Activated naive CD4-positive, alpha-beta T cell treated with anti-CD3 and anti-CD28 coated beads, Interleukin-2, amount 50 U/mL, for 16 hours (primary cell): ENCODE measurements around the gene CLEC20A.

Source experiments
- DNase-seq: peaks from one replicate; pipeline ENCODE4 v3.0.0-alpha.2; 2020

The CLEC20A gene

DNA sequence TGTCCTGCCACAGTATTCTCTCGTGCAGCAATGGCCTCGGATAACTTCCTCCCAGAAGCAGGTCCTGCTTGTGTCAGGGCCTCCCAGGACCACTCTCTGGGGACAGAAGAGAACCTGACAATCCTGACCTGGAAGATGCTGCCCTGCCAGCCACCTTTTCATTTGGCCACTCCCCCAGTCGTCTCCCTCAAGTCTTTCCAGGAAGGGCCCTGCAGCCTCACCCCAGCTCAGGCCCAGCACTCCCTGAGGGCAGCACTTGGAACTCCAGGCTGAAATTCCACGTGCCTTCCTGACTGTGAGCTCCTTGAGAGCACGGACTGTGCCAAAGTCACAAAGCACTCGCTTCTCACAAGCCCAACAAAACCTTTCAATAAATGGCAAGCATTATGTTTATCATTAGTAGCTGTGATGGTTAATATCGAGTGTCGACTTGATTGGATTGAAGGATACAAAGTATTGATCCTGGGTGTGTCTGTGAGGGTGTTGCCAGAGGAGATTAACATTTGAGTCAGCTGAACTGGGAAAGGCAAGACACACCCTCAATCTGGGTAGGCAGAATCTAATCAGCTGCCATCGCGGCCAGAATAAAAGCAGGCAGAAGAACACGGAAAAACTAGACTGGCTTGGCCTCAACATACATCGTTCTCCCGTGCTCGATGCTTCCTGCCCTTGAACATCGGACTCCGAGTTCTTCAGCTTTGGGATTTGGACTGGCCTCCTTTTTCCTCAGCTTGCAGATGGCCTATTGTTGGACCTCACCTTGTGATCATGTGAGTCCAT, 2.3 kb upstream of the CLEC20A start:
- no peak for DNase-seq

DNA sequence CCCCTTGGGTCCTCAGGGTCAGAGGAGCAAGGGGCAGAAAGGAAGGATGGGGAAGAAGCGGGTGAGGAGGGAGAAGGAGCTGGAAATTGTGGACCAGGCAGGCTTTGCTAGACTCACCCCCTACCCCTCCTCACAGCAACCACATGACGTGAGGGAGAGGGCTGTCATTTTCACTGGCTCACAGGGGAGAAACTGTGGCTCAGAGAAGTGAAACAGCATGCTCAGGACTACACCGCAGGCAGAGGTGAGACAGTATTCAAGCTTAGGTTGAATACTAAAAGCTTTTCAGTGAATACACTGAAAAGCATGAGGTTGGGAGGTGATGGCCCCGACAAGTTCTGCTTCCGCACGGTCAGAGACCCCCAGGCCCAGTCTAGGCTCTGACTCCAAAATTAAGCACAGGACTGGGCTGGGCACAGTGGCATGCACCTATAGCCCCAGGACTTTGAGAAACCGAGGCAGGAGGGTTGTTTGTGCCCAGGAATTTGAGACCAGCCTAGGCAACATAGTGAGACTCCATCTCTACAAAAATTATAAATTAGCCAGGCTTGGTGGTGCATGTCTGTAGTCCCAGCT, 1.2 kb upstream of the CLEC20A start:
- no peak for DNase-seq

DNA sequence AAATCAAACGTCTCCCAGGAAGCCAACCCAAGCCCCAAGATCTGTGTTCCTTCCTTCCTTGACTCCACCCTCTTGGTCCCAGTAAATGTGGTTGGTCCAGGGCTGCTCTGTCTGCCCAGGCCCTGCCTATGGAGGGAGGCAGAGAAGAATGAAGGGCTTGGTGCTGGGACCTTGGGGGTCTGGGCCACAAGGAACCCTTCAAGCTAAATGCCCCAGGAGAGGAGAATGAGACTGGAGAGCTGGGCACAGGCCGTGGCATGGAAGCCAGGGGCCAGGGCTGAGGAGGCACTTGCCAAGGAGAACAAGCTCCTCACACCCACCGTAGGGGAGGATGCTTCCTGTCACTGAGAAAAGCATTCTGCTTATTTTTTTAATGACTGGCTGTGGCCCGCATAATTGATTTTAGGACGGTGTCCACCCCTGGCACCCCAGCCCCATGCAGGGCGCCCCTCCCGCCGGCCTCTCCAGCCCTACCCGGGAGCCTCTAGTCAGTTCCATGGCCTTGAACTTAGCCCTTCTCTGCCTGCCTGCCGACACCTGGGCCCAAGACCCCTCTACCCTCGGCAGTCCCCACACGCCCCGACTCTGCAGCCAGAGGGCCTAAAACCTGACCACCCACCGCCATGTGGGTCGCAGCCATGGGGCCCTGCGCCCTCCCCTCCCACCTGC, 889 bp downstream of the CLEC20A start:
- DNase-seq = no peak

DNA sequence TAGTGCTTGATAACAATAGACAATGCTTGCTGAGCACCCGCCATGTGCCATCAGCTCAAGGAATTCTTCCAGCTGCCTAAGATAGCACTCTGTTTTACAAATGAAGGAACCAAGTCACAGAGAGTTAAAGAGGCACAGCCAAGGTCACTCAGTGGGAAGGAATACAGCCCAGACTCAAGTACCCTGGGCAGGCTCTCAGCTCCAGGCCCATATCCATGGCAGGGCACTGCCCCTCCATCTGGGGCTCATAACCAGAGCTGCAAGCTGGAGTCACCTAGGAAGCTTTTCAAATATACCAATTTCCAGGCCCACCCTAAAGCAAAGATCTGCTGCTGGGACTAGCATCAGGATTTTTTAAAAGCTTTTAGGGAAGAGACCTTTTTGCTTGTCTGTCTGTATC, 1.6 kb downstream of the CLEC20A start:
- no peak for DNase-seq

DNA sequence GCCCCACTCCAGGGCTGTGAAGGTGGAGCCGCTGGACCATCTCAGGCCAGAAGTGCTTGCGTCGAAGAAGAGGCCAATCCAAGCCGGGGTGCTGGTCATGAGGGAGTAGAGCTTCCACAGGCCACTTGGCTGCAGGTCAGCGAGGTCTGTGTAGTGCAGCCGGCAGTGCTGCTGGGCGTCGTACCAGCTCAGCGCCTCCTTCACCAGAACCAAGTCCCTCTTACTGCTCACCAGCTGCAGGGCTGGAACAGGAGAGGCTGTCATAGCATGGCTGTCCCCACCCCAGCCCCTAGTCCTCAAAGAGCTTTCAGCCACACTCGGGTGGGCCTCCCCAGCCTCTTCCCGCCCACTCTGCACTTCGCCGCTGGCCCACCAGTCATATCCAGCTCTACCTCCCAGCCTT, 2.2 kb downstream of the CLEC20A start:
- DNase-seq = no peak

DNA sequence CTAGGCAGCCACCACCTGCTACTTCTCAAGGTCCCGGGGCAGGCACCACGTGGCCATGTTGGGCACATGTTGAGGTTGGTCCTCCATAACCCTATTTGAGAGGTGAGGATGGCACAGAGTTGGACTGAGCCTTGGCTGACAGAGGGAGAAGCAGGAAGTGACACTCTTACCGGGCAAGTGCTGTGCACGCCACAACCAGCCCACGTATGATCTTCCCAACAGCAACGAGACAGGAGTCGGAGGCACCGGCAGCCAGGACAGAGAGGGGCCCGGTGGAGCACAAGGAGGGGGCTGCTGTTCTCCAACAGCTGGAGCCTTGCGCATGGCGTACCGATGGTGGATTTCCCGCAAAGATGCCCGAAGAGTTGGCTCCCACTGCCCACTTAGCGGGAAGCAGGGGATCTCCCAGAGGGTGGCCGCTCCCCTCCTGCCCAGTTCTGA, 3.4 kb downstream of the CLEC20A start:
- no peak for DNase-seq

DNA sequence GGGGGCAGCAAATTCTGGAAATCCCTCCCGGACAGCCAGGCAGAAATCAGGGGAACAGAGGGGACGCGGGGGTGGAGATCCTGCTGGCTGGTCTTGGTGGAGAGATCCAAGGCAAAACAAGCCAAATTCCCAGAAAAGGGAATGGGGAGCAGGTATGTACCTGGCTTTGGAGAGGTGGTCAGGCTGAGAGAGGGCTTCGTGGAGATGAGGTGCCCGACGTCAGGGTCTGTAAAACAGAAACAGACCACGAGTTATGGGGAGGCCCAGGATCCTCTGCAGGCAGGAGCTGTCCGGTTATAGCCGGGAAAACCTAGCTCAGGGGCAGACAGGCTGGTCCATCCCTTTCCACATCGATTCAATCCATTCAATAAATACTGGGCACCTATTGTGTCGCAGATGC, 4.4 kb downstream of the CLEC20A start:
- DNase-seq = no peak

DNA sequence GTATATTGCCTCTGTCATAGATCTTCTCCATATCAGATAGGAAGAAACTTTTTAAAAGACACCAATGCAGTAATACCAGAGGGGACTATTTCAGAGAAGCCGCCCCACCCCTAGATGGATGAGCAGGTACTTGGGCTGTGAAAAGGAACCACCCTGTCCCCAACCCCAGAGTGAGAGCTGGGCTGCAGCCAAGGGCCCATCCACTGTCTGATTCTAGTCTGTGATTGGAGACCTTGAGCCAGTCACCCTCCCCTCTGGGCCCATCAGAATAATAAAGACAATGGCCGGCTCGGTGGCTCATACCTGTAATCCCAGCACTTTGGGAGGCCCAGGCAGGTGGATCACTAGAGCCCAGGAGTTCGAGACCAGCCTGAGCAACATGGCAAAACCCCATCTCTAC, 5.0 kb downstream of the CLEC20A start:
- no peak for DNase-seq

DNA sequence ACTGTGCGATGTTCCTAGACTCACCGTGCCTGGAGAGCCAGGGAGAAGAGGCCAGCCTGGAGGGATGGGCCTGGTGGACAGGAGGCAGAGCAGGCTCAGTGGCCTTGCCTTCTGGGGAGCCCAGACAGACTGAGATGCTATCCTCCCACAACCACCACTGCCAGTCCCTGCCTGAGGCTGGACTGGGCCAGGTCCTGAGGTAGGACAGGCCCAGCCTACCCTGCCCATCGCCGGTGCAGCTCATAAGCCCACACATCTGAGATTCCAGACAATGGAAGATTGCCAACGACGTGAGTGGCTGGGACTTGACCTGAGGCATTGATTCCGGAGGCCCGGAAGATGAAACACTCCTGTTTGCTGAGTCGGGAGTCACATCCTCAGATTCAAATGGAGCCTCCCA, 5.8 kb downstream of the CLEC20A start:
- no peak for DNase-seq

DNA sequence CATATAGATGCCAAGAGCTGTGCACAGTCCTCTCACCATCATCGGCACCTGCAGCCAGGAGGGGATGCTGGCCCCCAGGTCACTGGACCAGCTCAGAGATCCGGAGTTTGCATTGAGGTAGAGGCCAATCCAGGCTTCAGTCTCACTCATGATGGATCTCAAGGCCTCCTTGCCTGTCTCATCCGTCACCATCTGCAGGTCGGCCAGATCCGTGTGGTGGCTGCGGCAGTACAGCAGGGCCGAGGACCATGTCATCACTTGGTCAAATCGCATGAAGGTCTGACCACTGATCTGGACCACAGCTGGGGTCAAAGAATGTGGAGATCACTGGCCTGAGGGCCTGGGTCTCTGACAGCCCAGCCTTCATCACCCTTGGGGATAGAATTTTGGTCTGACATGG, 6.6 kb downstream of the CLEC20A start:
- no peak for DNase-seq

DNA sequence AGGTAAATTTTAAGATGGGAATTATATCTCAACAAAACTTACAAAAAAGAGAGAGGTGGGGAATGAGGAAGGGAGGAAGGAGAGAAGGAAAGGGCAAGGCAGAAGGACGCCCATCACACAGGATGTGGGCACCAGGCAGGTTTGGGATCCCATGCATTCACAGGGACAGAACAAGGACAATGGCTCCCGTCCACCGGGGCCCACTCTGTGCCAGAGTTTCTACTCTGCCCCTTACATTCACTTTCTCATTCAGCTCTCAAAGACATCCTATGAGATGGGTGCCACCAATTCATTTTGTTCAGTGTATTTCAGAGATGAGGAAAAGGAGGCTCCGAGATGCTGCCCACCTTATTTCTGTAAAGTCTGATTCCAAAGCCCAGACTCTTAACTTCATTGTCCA, 7.4 kb downstream of the CLEC20A start:
- DNase-seq = no peak

DNA sequence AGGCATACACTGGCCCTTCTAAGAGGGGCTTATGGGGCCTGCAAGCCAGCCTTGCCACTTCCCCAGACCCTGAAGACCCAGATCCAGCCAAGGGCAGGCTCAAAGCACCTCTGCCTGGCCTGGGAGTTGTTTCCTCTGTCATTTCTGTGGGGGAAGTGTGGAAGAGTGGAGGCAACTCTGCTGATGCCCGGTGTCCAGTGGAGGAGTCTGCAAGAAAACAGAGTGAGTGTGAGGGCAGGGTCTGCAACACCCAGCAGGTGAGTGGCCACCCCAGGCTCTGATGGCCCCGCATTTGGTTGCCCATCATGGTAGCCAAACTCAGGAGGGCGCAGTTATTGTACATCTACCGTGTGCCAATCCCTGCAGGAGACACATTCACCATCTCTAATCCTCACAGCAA, 8.4 kb downstream of the CLEC20A start:
- no peak for DNase-seq

DNA sequence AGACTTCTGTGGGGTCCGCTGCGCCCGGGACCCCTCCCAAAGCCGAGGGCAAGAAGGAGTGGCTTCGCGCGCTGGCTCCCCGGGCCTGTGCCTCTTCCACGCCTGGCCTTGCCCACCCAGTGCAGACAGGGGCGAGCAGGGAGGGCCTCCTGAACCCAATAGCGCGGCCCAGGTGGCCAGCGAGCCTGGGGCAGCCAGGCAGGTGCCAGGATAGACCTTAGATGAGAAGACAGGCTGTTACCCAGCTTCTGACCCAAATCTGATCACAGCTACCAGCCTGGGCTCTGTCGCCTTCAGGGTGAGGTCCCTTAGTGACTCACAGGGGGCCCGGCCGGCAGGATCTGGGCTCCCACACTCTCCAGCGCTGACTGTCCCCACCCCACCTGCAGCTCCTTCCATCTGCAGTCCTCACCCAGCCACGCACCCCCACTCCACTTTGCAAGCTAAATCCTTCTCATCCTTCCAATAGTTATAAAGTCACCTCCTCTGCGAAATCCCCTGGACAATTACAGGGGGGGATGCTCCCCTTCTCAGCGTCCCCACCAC, 9.6 kb downstream of the CLEC20A start:
- no peak for DNase-seq

DNA sequence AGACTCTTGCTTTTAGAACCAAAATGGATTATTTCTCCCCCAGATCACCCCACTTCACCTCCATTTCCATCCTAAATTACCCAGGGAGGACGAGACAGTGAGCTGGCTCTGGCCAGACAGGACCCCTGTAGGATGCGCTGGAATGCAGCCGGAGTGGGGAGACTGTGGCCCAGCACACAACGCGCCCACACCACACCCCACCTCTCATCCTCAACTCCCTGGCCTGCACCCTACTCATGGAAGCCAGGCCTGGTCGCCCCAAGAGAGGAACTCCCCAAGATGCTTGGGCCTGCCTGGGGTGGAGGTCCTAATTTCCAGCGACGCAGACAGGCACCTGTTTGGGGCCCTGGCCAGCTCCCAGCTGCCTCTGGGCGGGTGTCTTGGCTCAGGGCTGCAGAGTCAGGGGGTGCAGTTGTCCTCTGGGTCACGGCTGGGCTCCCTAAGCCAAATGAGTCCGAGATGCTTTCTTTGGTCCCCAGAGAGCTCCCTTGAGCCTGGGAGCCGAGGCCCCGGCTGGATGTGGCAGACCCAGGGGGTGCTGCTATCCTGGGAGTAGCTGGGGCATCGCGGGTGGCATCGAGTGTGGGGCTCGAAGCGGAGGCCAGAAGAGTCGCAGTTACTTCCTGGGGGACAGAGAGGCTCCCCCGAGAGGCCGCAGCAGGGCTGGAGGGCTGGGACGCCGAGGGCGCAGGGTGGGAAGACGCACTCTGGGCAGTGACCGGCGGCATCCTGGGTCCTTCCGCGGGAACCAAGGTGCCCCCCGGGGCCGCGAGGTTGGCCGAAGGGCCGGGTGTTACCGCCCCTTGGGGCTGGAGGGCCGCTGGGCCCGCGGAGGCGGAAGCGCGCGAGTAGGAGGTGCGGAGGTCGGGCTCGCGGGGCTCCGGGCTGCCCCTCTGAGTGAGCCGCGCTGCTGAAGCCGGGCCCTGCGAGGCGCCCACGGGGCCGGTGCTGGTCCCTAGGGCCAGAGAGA, 10.4 kb downstream of the CLEC20A start:
- no peak for DNase-seq

DNA sequence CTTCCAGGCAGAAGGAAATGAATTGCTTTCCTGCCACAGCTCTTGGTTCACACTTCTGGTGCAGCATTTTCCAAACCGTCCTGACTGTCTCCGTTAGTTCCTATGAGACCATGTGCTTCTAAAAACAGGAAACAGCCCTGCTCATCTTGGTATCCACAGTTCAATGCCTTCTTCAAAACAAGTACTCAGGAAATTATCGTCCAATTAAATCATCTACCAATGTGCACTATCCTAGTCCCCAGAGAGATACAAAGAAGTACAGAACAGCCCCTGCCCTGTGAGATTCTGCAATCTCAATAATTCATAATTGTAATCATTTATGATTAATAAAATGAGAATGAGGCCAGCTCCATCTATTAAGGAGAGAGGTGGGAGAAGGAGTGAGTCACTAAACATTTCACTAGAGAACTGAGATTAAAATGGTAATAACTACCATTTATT, 11.2 kb downstream of the CLEC20A start:
- DNase-seq = no peak

DNA sequence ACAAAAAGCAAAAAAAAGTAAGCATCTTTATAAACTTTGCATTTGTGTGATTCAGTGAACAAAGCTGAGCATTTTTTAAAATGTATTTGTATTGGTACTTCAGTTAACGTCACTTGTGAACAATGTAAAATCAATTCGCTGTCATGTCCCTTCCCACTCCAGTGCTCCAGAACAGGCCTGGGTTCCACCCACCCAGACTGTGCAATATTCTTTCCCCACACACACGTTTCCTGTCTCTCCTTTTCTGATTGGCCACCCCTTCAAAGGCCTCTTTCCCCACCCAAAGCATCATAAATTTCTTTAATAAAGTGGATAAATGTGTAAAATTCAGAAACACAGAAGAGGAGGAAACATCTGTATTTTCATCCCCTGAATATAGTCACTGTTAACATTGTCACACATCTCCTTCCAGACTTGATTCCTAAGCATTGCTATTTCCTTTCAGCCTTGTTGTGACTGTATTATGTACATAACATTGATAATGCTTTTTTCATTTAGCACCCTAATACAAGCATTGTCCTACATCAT, 12.0 kb downstream of the CLEC20A start:
- DNase-seq = no peak

DNA sequence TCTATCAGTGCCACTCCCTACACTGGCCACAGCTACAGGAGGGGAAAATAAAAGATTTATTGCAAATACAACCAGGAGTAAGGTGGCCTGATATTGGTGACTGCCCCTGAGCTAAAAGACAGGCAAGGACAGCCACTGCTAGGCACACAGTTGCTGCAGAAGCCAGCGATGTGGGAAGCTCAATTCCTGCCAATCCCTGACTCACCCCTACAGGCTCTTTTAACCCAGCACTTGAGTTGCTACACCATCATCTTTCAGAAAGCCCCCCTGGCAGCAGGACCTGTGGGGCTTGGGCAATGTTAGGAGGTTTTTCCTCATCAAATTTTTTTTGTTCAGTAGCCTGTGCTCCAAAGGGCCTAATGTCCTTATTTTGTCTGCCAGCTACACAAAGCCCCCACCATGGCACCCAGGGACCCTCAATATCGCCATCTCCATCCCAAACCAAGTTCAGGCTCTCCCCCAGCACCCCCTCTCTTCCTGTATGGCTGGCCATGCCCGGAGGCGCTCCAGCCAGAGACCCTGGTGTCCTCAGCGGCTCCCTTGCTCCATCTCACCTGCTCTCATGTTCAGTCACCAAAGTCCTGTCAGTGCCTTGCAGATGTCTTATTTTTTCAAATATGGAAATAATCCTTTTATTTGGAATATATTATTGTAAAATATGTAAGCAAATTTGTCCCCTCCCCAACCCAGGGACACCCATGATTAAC, 13.4 kb downstream of the CLEC20A start:
- no peak for DNase-seq

DNA sequence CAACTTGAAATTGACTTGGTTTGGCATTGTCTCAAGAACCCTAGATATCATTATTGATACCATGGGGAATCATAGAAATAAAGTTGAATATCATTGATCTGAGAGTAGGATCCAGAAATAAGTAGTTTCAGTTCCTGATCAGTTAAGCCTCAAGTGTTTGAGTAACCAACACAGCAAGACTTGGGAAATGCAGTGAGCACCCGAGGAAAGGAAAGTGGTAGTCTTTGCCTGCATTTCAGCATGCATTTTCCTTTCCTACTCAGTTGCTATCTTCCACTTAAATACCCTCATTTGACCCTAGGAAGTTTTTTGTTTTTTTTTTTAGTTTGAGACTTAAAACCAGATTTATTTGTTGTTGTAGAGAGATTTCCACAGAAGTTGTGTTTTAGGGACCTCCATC, 18.9 kb downstream of the CLEC20A start:
- DNase-seq = no peak

DNA sequence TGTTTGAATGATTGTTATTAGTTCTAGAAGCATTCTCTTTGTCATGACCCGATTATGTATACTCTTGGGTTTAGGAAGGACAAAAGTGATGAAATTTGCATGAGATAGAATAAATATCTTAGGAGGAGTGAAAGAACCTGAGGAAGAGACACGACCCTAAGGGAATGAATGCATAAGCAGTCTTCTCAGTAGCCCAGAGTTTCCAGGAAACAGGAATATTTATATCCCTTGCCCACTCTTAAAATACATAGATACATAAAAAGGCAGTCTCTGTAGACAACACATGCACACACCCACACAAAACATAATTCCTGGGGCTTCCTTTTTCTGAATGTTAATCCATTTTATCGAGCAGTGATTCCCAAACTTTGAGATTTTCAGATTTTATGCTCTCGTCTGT, 19.4 kb downstream of the CLEC20A start:
- DNase-seq = no peak

DNA sequence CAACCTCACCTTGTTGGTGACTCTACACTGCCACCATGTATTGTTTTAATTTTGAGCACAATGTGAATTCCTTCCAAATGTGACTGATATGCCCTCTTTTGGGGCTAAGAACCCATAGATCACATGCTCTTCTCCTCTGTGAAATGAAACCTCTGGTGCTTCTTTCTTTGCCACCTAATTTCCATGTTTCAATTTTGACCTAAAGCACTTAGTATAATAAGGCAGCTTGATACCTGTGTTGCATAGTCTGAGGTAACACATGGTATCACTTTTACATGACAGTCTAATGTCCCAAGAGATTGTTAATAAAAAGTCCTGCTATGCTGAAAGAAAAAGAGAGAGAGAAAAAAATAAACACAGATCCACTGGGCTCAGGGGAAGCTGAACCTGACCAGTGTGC, 24.2 kb downstream of the CLEC20A start:
- DNase-seq = no peak

DNA sequence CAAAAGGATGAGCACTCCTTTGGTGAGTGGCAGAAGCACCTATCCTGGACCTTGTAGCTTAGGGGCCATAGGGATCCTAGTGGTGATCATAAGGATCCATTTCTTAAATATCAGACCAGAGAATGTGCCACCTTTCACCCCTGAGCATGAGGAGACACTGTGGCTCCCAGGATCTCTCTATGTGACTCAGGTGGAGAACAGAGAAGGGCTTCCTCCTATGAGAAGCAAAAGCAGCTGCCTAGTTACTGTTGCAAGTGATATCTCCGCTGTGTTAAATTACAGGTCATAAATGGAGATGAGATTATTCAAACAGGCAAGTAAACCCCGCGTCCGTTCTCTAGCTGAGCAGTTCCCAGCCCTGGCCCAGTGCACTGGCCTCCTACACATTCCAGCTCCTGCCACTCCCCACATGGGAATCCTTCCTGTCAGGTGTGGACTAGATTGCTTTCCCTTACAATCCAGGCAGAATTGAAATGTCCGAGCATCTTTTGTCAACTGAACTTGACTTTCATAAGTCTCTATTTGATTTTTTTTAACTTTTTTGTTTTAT, 26.3 kb downstream of the CLEC20A start:
- no peak for DNase-seq

DNA sequence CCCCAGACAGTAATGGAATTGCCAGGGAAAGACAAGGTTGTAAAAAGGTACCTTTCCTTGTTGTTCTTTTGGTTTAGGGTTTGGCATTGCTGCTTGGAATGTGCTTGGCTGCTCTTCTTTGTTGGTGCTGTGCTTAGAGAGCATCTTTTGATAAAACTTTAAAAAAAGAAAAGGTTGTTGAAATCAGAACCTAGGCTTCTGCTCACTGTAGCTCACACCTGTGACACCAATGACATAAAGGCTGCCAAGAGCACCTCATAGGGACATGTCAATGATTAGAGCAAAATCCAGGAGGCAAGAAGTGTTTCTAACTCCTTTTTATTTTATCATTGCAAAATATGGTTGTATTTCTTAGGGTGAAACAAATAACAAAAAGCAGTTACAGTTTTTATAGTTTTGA, 28.9 kb downstream of the CLEC20A start:
- DNase-seq = no peak
